GM19468 (cell line): ENCODE results near the gene CHAC1.
A peak's percentile ranks its signal among the peaks of the same experiment; 100 is the strongest.
"Not testable (repeated sequence)": the region's sequence is repeated elsewhere in the genome, so short reads cannot be mapped to it uniquely, and the experiment has no call there.

Source experiments
- ATAC-seq: cut with Tn5 transposase; IDR thresholded peaks from one replicate; pipeline ENCODE4 v1.9.1; 2021; ENCODE audit warnings: mild to moderate bottlenecking, moderate library complexity, moderate number of reproducible peaks; ENCODE audit not compliant: unreplicated experiment; ENCODE audit errors: extremely low read depth

CHAC1 gene

GRCh38 chr15:40936709-40937666 lies 16.3 kb upstream of the CHAC1 start:
- ATAC-seq: no peak

- no peak for ATAC-seq
These were observed 15.3 kb upstream of the CHAC1 start for GRCh38 chr15:40937762-40938535.

GRCh38 chr15:40938536-40938870 lies 14.8 kb upstream of the CHAC1 start:
- ATAC-seq: no peak

GRCh38 chr15:40940296-40940801 lies 12.9 kb upstream of the CHAC1 start:
- no peak for ATAC-seq

- no peak for ATAC-seq
These were observed 12.2 kb upstream of the CHAC1 start for GRCh38 chr15:40941068-40941527.

GRCh38 chr15:40941528-40942336 lies 11.5 kb upstream of the CHAC1 start:
- ATAC-seq: peak; percentile 44

GRCh38 chr15:40942337-40942854 lies 10.9 kb upstream of the CHAC1 start:
- no peak for ATAC-seq

- ATAC-seq: no peak
These were observed 10.4 kb upstream of the CHAC1 start for GRCh38 chr15:40942878-40943277.

- no peak for ATAC-seq
These were observed 9.4 kb upstream of the CHAC1 start for GRCh38 chr15:40943764-40944365.

- ATAC-seq: no peak
These were observed 8.6 kb upstream of the CHAC1 start for GRCh38 chr15:40944510-40945296.

- ATAC-seq: no peak
These were observed 4.4 kb upstream of the CHAC1 start for GRCh38 chr15:40948706-40949473.

- ATAC-seq: no peak
These were observed 3.5 kb upstream of the CHAC1 start for GRCh38 chr15:40949756-40950207.

- ATAC-seq: no peak
These were observed 1.5 kb upstream of the CHAC1 start for GRCh38 chr15:40951764-40952163.

GRCh38 chr15:40952301-40952900 lies 870 bp upstream of the CHAC1 start:
- no peak for ATAC-seq

GRCh38 chr15:40953713-40954074 lies 423 bp downstream of the CHAC1 start:
- ATAC-seq: no peak

GRCh38 chr15:40954158-40954848 lies 1.0 kb downstream of the CHAC1 start:
- not testable (repeated sequence) for ATAC-seq
